Epithelial cell of proximal tubule (primary cell): Measurements from ENCODE around the gene NPAS3. TPM values are rescaled to one million over a fixed set of nuclear protein-coding genes. Genes with fewer than 3 reads are reported as not detected.

ENCODE experiments used
- DNase-seq: peaks from one replicate; pipeline ENCODE4 v3.0.0-alpha.2; 2011; ENCODE audit warnings: low read depth
- H3K4me3 ChIP-seq: 2 replicates; pipeline ENCODE4 v1.5.1; 2011; ENCODE audit warnings: low read depth, mild to moderate bottlenecking, low read length
- total RNA-seq: library from RNA; depleted of rRNA; stranded (reverse); fragments of >200 nt; gene quantifications from 2 replicates; pipeline ENCODE4 v1.2.3, GENCODE V29; 2015
- TF ChIP-seq, protein P1 (sequence below): conservative IDR thresholded peaks from 2 replicates; pipeline ENCODE4 v1.5.1; 2012; ENCODE audit warnings: low read depth, mild to moderate bottlenecking, low read length

Gene NPAS3
- total RNA-seq, 1 donor from 2014 or later: 0.35 TPM

- H3K4me3 ChIP-seq: no peak overlapping the region
- no peak for DNase-seq
- TF ChIP-seq, protein P1, sequence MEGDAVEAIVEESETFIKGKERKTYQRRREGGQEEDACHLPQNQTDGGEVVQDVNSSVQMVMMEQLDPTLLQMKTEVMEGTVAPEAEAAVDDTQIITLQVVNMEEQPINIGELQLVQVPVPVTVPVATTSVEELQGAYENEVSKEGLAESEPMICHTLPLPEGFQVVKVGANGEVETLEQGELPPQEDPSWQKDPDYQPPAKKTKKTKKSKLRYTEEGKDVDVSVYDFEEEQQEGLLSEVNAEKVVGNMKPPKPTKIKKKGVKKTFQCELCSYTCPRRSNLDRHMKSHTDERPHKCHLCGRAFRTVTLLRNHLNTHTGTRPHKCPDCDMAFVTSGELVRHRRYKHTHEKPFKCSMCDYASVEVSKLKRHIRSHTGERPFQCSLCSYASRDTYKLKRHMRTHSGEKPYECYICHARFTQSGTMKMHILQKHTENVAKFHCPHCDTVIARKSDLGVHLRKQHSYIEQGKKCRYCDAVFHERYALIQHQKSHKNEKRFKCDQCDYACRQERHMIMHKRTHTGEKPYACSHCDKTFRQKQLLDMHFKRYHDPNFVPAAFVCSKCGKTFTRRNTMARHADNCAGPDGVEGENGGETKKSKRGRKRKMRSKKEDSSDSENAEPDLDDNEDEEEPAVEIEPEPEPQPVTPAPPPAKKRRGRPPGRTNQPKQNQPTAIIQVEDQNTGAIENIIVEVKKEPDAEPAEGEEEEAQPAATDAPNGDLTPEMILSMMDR: no peak
These were observed 301.8 kb downstream of the NPAS3 start for GRCh38 chr14:33240466-33240865.

GRCh38 chr14:33241331-33241730 is 302.7 kb downstream of the NPAS3 start:
- TF ChIP-seq, protein P1: no peak
- no peak overlapping the region for H3K4me3 ChIP-seq
- no peak for DNase-seq

GRCh38 chr14:33249233-33249820 is 310.6 kb downstream of the NPAS3 start:
- TF ChIP-seq, protein P1: no peak
- no peak for DNase-seq
- no peak overlapping the region for H3K4me3 ChIP-seq

DNA sequence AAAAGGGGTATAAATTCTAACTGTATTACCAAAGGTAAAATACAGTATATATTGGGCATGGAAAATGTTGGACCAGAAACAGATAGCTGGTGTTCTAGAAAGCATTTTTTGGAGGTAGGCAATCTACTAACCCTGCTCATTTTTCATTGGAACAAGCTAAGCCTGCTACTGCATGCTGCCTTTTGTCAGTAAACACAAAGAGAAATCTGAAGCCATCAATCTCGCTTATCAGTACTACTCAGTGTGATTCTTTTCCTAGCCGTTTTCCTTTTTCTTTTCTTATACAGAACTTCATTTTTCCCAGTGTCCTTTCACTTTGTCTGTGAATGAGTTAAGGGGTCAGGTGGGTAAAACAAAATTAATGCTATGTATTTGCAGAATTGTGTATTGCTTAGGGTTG is 312.3 kb downstream of the NPAS3 start:
- TF ChIP-seq, protein P1: no peak
- DNase-seq: no peak
- no peak overlapping the region for H3K4me3 ChIP-seq

DNA sequence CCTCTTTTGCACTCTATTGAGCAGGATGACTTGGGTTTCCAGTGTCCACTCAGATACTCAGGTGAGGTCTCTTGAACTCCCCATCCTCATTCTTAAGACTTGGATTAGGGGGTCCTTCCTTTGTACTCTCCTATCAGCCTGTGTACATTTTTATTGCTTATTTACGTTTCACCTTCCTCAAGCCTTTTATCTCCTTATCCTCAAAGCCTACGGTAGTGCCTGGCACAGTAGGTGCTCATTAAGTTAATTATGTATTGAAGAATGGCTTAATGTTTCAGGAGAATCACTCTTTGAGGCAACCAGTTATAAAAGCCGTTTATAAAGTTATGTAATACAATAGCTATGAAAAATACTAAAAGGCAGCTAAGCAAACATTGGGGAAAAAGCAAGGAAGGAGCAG is 315.7 kb downstream of the NPAS3 start:
- TF ChIP-seq, protein P1: no peak
- DNase-seq: no peak
- H3K4me3 ChIP-seq: no peak overlapping the region

DNA sequence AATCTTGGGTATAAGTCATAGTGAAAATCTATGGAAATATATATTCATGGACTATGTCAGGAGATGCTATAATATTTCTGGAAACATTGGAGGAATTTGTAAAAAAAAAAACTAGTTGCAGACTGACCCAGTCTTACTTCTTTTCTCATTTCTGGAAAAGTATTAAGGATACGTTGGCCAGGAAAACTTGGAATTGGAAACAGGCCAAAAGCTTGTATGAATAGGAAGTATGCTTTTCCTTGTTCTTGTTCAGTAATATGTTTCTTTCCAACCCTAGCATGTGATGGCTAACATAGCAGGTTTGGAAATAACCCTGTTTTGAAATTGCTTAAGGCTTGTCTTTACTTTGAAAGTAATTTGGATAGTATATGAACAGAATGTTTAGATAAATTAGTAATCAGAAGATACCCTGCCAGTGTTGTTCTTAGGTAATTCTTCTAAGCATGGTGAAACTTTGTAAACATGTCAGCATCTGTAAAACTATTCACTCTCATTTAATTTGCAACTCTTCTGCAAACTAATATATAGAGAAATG is 316.2 kb downstream of the NPAS3 start:
- no peak overlapping the region for H3K4me3 ChIP-seq
- DNase-seq: no peak
- TF ChIP-seq, protein P1: no peak

DNA sequence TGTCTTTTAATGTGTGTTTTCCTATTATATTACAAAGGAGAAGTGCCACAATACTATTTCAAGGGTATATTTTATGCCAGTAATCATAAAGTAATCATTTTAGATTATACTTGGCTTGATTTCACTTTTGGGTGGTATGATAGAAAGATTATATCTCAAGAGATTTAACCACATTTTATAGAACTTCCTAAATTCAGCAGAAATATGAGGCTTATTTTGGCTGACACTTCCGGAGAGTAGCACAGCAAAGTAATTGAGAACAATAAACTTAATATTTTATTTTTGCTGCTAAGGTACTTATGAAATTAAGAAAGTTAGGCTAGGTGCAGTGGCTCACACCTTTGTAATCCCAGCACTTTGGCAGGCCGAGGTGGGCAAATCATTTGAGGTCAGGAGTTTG is 319.1 kb downstream of the NPAS3 start:
- H3K4me3 ChIP-seq: no peak overlapping the region
- DNase-seq: no peak
- TF ChIP-seq, protein P1: no peak
